ENCODE measurements around the gene PCDH15.

The PCDH15 gene

DNA sequence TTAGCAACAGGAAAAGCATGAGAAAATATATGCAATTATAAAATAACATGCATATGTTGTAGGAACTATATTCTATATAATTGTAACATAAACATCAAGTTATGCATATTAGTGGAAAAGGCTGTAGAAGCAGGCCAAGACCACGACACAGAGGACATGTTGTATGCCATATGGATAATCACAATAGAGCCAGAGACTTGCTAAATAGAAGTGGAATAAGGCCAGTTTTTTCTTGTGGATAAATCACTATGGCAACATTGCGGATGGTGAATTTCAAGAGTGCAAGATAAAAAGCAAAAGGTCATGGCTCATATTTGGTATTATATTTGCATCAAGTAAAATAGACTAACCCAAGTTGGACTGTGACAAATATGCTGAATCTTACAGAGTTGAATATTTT, 93.0 kb downstream of the PCDH15 start:
- DNase-seq (ENCODE audit: low read depth in 2 of 2): no peak

DNA sequence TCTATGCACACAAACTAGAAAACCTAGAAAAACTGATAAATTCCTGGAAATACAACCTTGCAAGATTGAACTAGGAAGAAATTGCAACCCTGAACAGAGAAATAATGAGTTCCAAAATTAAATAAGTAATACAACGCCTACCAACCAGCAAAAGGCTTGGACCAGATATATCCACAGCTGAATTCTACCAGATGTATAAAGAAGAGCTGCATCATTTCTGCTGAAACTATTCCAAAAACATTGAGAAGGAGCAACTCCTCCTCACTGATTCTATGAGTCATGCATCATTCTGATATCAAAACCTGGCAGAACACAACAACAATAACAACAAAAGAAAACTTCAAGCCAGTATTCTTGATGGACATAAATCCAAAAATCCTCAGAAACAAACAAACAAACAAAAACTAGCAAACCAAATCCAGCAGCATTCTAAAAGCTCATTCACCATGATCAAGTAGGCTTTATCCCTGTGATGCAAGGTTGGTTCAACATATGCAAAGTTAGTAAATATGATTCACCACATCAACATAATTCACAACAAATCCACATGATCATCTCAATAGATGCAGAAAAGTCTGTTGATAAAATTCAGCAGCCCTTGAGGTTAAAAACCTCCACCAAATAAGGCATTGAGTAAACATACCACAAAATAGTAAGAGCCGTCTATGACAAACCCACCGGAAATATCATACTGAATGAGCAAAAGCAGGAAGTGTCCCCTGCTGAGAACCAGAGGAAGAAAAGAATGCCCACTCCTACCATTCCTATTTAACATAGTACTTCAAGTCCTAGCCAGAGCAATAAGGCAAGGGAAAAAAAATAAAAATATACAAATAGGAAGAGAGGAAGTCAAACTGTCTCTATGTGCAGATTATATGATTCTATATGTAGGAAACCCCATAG, 98.2 kb downstream of the PCDH15 start:
- no peak for DNase-seq (ENCODE audit: low read depth in 2 of 2)

DNA sequence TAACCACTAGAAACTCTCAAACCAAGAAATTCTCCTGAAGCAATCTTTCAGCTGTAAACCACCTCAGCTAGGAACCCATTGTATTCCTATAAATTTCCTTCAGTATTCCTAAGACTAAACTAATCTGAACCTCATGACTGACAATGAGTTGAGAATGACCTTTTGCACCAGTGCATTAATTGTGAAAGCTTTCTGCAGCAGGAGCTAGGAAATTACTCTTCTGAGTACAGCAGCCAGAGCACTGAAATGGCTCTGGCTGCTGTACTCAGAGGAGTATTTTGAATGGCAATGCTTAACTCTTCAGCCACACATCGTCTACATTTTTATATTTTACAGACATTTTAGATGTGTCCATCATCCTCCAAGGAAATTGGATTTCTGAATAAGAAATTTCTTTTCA, 109.7 kb downstream of the PCDH15 start:
- no peak for DNase-seq (ENCODE audit: low read depth in 2 of 2)

DNA sequence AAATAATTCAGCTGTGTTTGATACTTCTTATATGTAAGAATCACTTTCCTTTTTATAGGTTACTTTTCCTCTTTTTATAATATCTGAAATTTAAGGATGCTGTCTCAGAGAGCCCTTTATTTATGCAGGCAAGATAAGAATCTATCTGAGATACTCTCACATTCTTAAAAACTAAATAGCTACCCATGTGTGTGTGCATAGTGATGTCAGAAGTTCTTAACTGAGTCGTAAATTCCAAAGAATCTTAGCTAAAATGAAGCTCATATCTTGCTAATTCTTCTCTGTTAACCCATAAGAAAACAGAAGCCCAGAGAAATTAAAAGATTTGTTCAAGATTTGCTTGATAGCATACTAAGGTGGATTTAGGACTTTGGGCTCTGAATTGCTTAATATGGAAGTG, 118.5 kb downstream of the PCDH15 start:
- DNase-seq (ENCODE audit: low read depth in 2 of 2): no peak

GRCh38 chr10:54681136-54681535, 119.9 kb downstream of the PCDH15 start:
- no peak for DNase-seq (ENCODE audit: low read depth in 2 of 2)

DNA sequence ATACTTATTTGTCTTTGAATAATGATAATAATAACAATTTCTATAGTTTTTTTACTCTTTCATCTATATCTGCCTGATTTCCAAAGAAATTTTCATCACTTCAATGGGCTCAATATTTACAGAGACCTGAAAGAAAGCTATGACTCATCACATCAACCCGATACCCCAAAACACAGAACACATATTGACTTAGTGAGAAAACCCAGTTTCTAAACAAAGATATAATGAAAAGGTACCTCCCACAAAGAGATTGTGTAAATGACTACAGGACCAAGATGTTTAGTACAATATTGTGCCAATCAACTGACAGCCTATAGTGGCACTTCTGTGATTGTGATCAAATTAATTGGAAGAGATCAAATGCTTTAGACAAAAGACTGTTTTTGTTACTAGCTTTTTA, 133.9 kb downstream of the PCDH15 start:
- DNase-seq (ENCODE audit: low read depth in 2 of 2): no peak

GRCh38 chr10:54666192-54666591, 134.8 kb downstream of the PCDH15 start:
- DNase-seq (ENCODE audit: low read depth in 2 of 2): no peak

DNA sequence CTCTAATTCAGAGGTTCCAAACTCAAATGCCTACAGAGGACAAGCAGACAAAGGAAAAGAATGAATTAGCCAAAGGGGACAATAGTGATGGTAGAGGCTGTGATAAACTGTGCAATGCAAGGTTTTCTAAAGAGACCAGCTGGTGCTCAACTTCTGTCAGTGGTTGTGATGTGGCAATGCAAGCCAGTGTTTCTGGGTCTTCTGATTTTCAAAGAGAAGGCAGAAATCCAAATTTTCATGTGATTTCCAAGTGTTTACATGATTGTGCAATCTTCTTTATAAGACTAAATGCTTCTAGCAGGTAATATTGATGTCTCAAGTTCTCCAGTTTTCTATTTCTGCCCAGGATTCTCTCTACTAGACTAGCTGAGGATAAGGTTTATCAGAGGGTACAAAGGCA, 135.9 kb downstream of the PCDH15 start:
- DNase-seq (ENCODE audit: low read depth in 2 of 2): no peak

DNA sequence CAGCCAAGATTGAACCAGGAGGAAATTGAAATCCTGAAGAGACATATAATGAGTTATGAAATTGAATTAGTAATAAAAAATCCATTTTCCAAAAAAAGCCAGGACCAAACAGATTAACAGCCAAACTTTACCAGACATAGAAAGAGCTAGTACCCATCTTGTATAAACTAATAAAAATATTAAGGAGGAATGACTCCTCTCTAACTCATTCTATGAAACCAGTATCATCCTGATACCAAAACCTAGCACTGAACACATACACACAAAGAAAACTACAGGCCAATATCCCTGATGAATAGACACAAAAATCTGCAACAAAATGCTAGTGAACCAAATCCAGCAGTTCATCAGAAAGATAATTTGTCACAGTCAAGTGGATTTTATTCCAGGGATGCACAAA, 140.6 kb downstream of the PCDH15 start:
- DNase-seq (ENCODE audit: low read depth in 2 of 2): no peak

DNA sequence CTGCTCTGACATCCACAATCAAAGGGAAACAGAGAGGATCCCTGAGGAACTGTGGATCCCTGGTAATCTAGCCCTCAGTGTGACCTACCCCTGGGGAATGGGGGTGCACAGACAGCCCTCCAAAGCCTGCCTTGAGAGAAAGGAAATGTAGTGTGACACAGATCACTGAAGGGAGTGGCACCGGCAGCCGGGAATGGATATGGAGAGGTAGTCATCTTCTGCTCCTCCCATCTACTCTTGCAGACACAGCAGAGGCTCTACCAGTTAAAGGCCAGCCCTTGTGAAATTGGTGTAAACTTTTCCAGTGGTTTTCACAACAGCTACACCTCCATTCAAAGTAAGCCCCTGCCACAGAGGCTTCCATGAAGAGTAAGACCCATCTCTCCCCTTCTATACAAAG, 144.4 kb downstream of the PCDH15 start:
- no peak for DNase-seq (ENCODE audit: low read depth in 2 of 2)

GRCh38 chr10:54653518-54653917, 147.5 kb downstream of the PCDH15 start:
- no peak for DNase-seq (ENCODE audit: low read depth in 2 of 2)

GRCh38 chr10:54650547-54650946, 150.5 kb downstream of the PCDH15 start:
- no peak for DNase-seq (ENCODE audit: low read depth in 2 of 2)

GRCh38 chr10:54622017-54622416, 179.0 kb downstream of the PCDH15 start:
- DNase-seq (ENCODE audit: low read depth in 2 of 2): no peak

DNA sequence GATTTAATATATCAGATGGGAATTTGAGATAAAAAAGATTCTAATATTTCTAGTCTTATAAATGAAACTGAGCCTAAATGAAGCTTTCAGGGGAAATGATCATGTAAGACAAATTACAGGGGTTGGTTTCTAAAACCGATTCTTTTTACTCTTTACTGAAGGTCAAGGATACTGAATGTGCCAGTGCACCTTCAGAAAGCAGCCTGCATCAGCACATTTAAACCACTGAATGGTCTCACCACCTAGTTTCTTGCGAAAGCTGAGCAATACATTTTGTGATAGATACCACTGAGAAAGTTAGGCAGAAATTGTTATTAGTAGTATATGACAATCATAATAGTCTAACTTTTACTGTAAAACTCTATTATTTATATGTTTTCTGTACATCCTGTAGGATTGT, 180.7 kb downstream of the PCDH15 start:
- DNase-seq (ENCODE audit: low read depth in 2 of 2): no peak

GRCh38 chr10:54614072-54614471, 187.0 kb downstream of the PCDH15 start:
- no peak for DNase-seq (ENCODE audit: low read depth in 2 of 2)

GRCh38 chr10:54613162-54613561, 187.9 kb downstream of the PCDH15 start:
- no peak for DNase-seq (ENCODE audit: low read depth in 2 of 2)

- DNase-seq (ENCODE audit: low read depth in 2 of 2): no peak
Measured at GRCh38 chr10:54609423-54609822, 191.6 kb downstream of the PCDH15 start.

- DNase-seq (ENCODE audit: low read depth in 2 of 2): no peak
Measured at GRCh38 chr10:54607983-54608382, 193.0 kb downstream of the PCDH15 start.

DNA sequence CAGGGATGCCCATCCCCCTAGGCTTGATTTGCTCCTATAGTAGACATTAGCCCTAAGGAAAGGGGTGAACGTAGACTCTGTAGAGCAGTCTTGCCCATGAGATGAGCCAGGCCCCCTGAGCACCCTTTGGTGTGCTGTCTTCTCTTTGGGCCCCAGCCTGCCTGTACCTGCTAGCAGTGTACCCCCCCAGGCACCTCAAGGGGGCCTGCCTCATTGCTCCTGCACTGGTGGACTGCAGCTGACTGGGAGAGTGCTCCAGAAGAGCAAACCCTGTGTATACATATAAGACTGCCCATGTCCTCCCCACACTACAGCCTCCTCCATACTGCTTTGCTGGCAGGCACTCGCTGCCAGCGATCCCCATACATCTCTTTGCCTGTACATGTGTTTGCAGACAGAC, 206.7 kb downstream of the PCDH15 start:
- DNase-seq (ENCODE audit: low read depth in 2 of 2): no peak

GRCh38 chr10:54587971-54588370, 213.1 kb downstream of the PCDH15 start:
- DNase-seq (ENCODE audit: low read depth in 2 of 2): no peak

- no peak for DNase-seq (ENCODE audit: low read depth in 2 of 2)
Measured at GRCh38 chr10:54585572-54585971, 215.5 kb downstream of the PCDH15 start.

DNA sequence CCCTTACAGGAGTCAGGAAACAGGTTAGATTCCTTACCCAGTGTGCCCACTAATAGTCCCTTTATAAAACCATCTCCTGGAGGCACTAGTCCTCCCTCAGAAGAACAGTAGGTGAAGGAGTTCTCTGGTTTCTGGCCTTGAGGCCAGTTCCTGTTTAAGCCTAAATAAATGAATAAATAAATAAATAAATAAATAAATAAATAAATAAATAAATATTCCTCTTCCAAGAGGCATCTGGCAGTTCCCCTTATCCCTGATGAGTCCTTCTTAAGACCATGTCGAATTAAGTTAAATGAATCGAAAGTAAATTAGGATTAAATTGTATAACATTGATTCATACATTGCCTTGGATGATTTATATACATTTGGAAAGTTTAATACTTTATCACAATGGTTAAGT, 223.3 kb downstream of the PCDH15 start:
- no peak for DNase-seq (ENCODE audit: low read depth in 2 of 2)

- DNase-seq (ENCODE audit: low read depth in 2 of 2): no peak
Measured at GRCh38 chr10:54576541-54576940, 224.5 kb downstream of the PCDH15 start.

GRCh38 chr10:54559498-54559897, 241.5 kb downstream of the PCDH15 start:
- peak; percentile 4 to 6 for DNase-seq (ENCODE audit: low read depth in 2 of 2)
